ENCODE measurements around the gene GALNT18.

The GALNT18 gene

DNA sequence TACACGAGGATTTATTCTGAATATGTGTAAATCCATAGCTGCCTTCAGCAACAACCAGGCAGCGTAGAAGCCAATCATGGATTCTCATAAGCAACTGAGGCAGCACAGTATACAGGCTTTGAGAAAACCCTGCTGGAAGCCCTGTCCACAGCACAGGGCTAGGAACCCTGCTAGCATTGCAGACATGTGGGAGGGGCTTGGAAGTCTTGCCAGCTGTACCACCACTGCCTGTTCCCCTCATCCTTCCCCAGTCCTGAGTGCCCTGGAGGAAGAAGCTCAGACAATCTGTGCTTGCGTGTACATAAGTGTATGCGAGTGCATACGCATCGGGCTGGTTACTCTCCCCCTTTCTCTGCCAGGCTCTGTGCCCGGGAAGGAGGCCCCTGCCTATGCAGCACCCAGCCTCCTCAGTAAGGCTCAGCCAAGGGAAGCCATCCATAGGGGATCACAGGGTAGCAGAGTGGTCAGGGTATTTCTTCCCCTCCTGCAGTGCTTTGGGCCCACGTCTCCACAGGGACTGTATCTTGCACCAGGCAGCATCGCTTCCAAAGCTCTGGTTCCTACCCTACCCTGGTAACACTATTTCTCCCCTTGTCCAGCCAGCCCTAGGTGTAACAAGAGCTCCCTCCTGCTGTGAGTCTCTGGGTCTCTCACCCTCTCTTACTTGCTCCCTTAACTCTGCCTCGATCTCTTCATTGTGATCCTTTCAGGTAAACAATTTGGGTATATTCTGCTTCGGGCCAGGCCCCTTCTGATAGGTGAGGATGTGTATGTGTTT lies 90.5 kb downstream of the GALNT18 start:
- TF ChIP-seq, protein P1, sequence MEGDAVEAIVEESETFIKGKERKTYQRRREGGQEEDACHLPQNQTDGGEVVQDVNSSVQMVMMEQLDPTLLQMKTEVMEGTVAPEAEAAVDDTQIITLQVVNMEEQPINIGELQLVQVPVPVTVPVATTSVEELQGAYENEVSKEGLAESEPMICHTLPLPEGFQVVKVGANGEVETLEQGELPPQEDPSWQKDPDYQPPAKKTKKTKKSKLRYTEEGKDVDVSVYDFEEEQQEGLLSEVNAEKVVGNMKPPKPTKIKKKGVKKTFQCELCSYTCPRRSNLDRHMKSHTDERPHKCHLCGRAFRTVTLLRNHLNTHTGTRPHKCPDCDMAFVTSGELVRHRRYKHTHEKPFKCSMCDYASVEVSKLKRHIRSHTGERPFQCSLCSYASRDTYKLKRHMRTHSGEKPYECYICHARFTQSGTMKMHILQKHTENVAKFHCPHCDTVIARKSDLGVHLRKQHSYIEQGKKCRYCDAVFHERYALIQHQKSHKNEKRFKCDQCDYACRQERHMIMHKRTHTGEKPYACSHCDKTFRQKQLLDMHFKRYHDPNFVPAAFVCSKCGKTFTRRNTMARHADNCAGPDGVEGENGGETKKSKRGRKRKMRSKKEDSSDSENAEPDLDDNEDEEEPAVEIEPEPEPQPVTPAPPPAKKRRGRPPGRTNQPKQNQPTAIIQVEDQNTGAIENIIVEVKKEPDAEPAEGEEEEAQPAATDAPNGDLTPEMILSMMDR (IDR thresholded peaks at IDR 0.05; ENCODE audit: insufficient read depth, low read depth, low read length, missing control alignments) = no peak
- DNase-seq (ENCODE audit: low read depth) = no peak
- no peak overlapping the region for H3K4me3 ChIP-seq (ENCODE audit: low read length)

DNA sequence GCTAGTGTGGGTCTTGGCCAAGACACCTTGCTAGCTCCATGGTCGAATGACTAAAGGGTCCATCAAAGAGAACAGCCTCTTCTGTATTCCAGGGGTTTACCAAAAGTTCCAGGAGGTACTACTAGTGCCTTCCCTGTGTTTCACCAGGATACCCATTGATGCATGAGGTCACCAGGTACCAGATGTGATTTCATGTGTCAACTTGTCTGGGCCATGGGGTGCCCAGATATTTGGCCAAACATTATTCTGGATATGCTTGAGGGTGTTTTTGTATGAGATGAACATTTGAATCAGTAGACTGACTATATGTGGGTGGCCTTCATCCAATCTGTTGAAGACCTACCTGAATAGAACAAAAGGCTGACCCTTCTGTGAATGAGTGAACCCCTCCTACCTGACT lies 92.8 kb downstream of the GALNT18 start:
- TF ChIP-seq, protein P1 (IDR thresholded peaks at IDR 0.05; ENCODE audit: insufficient read depth, low read depth, low read length, missing control alignments) = no peak
- H3K4me3 ChIP-seq (ENCODE audit: low read length) = no peak overlapping the region
- DNase-seq (ENCODE audit: low read depth) = peak; percentile 39

DNA sequence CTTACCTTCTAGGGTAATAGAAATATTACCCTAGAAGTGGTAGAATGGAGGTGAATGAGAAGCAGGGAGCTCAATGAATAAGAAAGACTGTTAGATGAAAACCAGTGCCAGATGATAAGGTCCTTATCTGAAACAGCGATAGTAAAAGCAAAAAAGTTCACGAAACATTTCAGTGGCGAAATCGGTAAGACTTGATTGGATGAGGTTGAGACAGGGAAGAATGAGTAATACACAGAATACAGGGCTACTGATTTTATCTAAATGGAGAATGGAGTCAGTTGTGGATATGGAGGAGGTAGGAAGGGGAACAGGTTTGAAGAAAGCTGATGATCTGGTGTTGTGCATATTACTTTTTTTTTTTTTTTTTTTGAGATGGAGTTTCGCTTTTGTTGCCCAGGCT lies 96.5 kb downstream of the GALNT18 start:
- TF ChIP-seq, protein P1 (IDR thresholded peaks at IDR 0.05; ENCODE audit: insufficient read depth, low read depth, low read length, missing control alignments) = no peak
- no peak for DNase-seq (ENCODE audit: low read depth)

DNA sequence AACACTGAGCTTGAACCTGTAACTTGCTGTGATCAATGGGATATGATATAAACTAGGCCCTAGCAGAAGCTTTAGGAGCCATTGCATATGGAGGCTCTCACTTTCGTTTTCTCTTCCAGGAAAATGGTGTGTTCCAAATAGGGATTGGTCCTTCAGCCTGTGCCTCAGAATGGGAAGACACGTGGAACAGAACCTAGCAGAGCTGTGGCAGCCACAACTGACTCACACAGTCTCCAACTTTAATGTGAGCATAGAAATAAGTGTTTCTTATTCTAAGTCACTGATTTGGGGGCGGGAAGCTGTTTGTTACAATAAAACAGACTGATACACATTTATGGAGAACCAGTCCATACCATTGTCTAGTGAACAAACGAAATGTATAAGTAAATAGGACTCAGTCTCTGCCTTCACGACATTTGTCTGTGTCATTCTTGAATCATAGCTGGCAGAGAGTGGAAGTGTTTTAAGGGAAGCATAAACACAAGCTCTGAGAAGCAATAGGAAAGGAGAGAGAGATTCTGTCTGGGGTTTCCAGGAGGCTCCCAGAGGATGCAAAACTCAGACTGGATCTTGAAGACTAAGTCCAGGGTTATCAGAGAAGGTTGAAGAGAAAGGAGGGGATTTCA lies 97.3 kb downstream of the GALNT18 start:
- TF ChIP-seq, protein P1 (IDR thresholded peaks at IDR 0.05; ENCODE audit: insufficient read depth, low read depth, low read length, missing control alignments) = no peak
- DNase-seq (ENCODE audit: low read depth) = peak; percentile 48
- no peak overlapping the region for H3K4me3 ChIP-seq (ENCODE audit: low read length)

More for the DNA sequence above, 96.5 kb downstream of the GALNT18 start:
- H3K4me3 ChIP-seq (ENCODE audit: low read length) = no peak overlapping the region

DNA sequence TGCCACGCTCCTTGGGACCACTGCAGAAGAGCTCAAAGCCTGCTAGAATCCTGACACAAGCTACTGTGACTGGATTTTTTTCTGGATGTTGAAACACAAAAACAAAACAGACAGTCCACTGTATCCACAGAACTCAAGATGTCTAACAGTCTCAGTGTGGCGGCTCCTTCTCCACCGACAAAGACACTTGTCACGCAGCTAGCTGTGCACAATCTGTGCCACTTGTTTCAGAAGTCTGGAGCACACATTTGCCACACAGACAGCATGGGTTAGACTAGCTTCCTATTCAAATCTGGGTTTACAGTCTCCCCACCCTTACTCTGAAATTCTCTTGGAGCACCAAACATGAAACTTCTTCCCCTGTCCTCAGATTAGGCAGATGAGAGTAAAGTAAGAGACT lies 99.2 kb downstream of the GALNT18 start:
- TF ChIP-seq, protein P1 (IDR thresholded peaks at IDR 0.05; ENCODE audit: insufficient read depth, low read depth, low read length, missing control alignments) = no peak
- no peak for DNase-seq (ENCODE audit: low read depth)

DNA sequence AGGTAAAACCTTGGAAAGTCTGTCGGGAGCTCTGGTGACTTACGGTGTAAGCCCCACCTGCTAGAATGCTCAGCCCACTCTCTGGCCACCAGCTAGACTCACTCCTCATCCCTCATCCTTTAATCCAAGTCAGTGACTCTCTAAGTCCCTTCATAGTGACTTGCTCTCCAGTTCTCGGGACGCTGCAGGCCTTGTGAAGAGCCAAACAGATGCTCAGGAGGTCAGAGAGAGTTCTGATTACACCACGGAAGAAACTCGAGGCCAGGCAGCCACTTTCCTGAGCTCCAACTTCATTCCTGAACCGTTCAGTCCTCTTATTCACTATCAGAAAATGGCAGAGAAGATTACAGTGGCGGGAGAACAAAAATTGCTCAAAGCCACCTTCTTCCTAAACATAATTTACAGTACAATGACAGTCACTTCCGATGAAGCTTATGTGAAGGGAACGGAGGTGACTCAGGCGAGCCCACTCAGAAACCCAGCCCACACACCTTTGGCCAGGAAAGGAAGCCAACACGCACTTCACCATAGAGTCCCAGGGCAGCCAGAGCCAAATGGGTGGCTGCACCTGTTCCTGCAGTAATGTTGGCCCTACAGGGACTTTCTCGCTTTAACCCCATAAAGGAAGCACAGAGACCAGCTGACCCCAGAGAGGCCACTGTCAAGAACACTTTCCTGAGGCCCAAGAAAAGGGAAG lies 100.4 kb downstream of the GALNT18 start:
- no peak overlapping the region for H3K4me3 ChIP-seq (ENCODE audit: low read length)
- DNase-seq (ENCODE audit: low read depth) = no peak
- TF ChIP-seq, protein P1 (IDR thresholded peaks at IDR 0.05; ENCODE audit: insufficient read depth, low read depth, low read length, missing control alignments) = no peak

More for the DNA sequence above, 99.2 kb downstream of the GALNT18 start:
- H3K4me3 ChIP-seq (ENCODE audit: low read length) = no peak overlapping the region

Data from epithelial cell of esophagus (primary cell).